HEK293 (cell line): ENCODE data around the gene PDK2.

Experiments
- CTCF ChIA-PET: fragments of 350-600 bp; formaldehyde crosslinking; extraction: SDS; loops from one replicate; lab custom pipeline; 2021; ENCODE audit warnings: antibody characterized with exemption; lab: Yijun Ruan, JAX
- POLR2A ChIA-PET: fragments of 300-600 bp; formaldehyde crosslinking; extraction: SDS; loops from one replicate; lab custom pipeline; 2020; ENCODE audit warnings: antibody characterized with exemption, inconsistent platforms; lab: Yijun Ruan, JAX
- H3K27ac ChIP-seq: fragments of 200-500 bp; sonication (Bioruptor generic); 2 replicates; pipeline ENCODE4 v1.5.1; 2014; ENCODE audit warnings: low read depth, low read length, control low read depth, inconsistent platforms; ENCODE audit errors: extremely low read depth
- H3K36me3 ChIP-seq, 2 experiments: fragments of 200-500 bp in 1 of 2; sonication (Bioruptor generic) in 1 of 2; 1 replicate in 1 of 2; 2 replicates in 1 of 2; pipeline ENCODE4 v1.5.1; 2014 to 2017; ENCODE audit warnings: inconsistent platforms in 2 of 2, low read length in 2 of 2; ENCODE audit not compliant: control insufficient read depth in 2 of 2, insufficient read depth in 1 of 2
- H3K4me1 ChIP-seq: fragments of 200-500 bp; sonication (Bioruptor generic); 2 replicates; pipeline ENCODE4 v1.5.1; 2014; ENCODE audit warnings: mild to moderate bottlenecking, low read length, inconsistent platforms; ENCODE audit not compliant: control insufficient read depth, insufficient read depth
- H3K4me3 ChIP-seq: 2 replicates; pipeline ENCODE4 v1.5.1; 2011; ENCODE audit warnings: low read depth, mild to moderate bottlenecking, control low read depth, low read length, moderate library complexity
- H3K9me3 ChIP-seq: fragments of 200-500 bp; sonication (Bioruptor generic); 2 replicates; pipeline ENCODE4 v1.5.1; 2014; ENCODE audit warnings: low read depth, low read length, inconsistent platforms; ENCODE audit not compliant: control insufficient read depth, insufficient read depth
- GLI4 ChIP-seq: fragments of 450-650 bp; formaldehyde crosslinking; IDR thresholded peaks from 2 replicates; pipeline ENCODE4 v1.5.1; 2016; ENCODE audit warnings: missing biosample characterization, missing genetic modification characterization
- GLIS2 ChIP-seq: fragments of 450-650 bp; formaldehyde crosslinking; IDR thresholded peaks from 2 replicates; pipeline ENCODE4 v1.5.1; 2016; ENCODE audit warnings: missing biosample characterization, missing genetic modification characterization
- HIC1 ChIP-seq: fragments of 450-650 bp; formaldehyde crosslinking; IDR thresholded peaks from 2 replicates; pipeline ENCODE4 v1.5.1; 2016; ENCODE audit warnings: missing biosample characterization, missing genetic modification characterization
- IKZF3 ChIP-seq: fragments of 450-650 bp; IDR thresholded peaks from 2 replicates; pipeline ENCODE4 v1.5.0; 2018; ENCODE audit warnings: missing biosample characterization, mild to moderate bottlenecking, missing genetic modification characterization, moderate library complexity
- KLF9 ChIP-seq: fragments of 450-650 bp; formaldehyde crosslinking; IDR thresholded peaks from 2 replicates; pipeline ENCODE4 v1.5.1; 2016; ENCODE audit warnings: missing biosample characterization, missing genetic modification characterization, low read depth
- SALL2 ChIP-seq: fragments of 450-650 bp; formaldehyde crosslinking; IDR thresholded peaks from 2 replicates; pipeline ENCODE4 v1.5.0; 2017; ENCODE audit warnings: missing biosample characterization, mild to moderate bottlenecking, missing genetic modification characterization, borderline replicate concordance
- YY1 ChIP-seq: fragments of 450-650 bp; formaldehyde crosslinking; IDR thresholded peaks from 2 replicates; pipeline ENCODE4 v1.5.1; 2018; ENCODE audit warnings: missing biosample characterization, missing genetic modification characterization
- ZBTB1 ChIP-seq: fragments of 450-650 bp; formaldehyde crosslinking; IDR thresholded peaks from 2 replicates; pipeline ENCODE4 v1.5.1; 2016; ENCODE audit warnings: missing biosample characterization, missing genetic modification characterization
- ZBTB48 ChIP-seq: fragments of 450-650 bp; formaldehyde crosslinking; IDR thresholded peaks from 2 replicates; pipeline ENCODE4 v1.5.1; 2016; ENCODE audit warnings: missing biosample characterization, missing genetic modification characterization
- ZFP3 ChIP-seq: fragments of 450-650 bp; formaldehyde crosslinking; IDR thresholded peaks from 2 replicates; pipeline ENCODE4 v1.5.1; 2016; ENCODE audit warnings: low read depth, missing biosample characterization, missing genetic modification characterization
- ZFP37 ChIP-seq: fragments of 450-650 bp; formaldehyde crosslinking; IDR thresholded peaks from 2 replicates; pipeline ENCODE4 v1.5.1; 2016; ENCODE audit warnings: missing biosample characterization, missing genetic modification characterization
- ZNF24 ChIP-seq: fragments of 450-650 bp; formaldehyde crosslinking; IDR thresholded peaks from 2 replicates; pipeline ENCODE4 v1.5.1; 2016; ENCODE audit warnings: missing biosample characterization, missing genetic modification characterization
- ZNF274 ChIP-seq, 2 experiments: fragments of 200-500 bp in 1 of 2; fragments of 450-650 bp in 1 of 2; sonication (Bioruptor generic) in 1 of 2; formaldehyde crosslinking in 1 of 2; IDR thresholded peaks; 2 replicates each; pipeline versions ENCODE4 v1.5.1 to v1.6.1; 2014 to 2016; ENCODE audit warnings: borderline replicate concordance in 1 of 2, inconsistent platforms in 1 of 2, low read length in 1 of 2, missing biosample characterization in 1 of 2, missing genetic modification characterization in 1 of 2
- ZNF280D ChIP-seq: fragments of 450-650 bp; formaldehyde crosslinking; IDR thresholded peaks from 2 replicates; pipeline ENCODE4 v1.5.1; 2016; ENCODE audit warnings: missing biosample characterization, missing genetic modification characterization
- ZNF426 ChIP-seq: fragments of 450-650 bp; formaldehyde crosslinking; IDR thresholded peaks from 2 replicates; pipeline ENCODE4 v1.5.1; 2017; ENCODE audit warnings: missing biosample characterization, missing genetic modification characterization, mild to moderate bottlenecking, inconsistent platforms, moderate library complexity
- ZNF555 ChIP-seq: fragments of 450-650 bp; formaldehyde crosslinking; conservative IDR thresholded peaks from 2 replicates; pipeline ENCODE4 v1.5.1; 2017; ENCODE audit warnings: missing biosample characterization, mild to moderate bottlenecking, missing genetic modification characterization, inconsistent platforms
- ZNF561 ChIP-seq: fragments of 450-650 bp; IDR thresholded peaks from 2 replicates; pipeline ENCODE4 v1.5.1; 2018; ENCODE audit warnings: missing biosample characterization, missing genetic modification characterization, borderline replicate concordance
- ZNF610 ChIP-seq: fragments of 450-650 bp; formaldehyde crosslinking; IDR thresholded peaks from 2 replicates; pipeline ENCODE4 v1.5.1; 2016; ENCODE audit warnings: missing biosample characterization, missing genetic modification characterization, borderline replicate concordance
- ZNF639 ChIP-seq: fragments of 450-650 bp; formaldehyde crosslinking; IDR thresholded peaks from 2 replicates; pipeline ENCODE4 v1.5.1; 2016; ENCODE audit warnings: missing biosample characterization, missing genetic modification characterization
- ZNF670 ChIP-seq: fragments of 450-650 bp; formaldehyde crosslinking; IDR thresholded peaks from 2 replicates; pipeline ENCODE4 v1.5.1; 2016; ENCODE audit warnings: missing biosample characterization, missing genetic modification characterization, low read depth
- ZNF692 ChIP-seq: fragments of 450-650 bp; formaldehyde crosslinking; IDR thresholded peaks from 2 replicates; pipeline ENCODE4 v1.5.1; 2016; ENCODE audit warnings: missing biosample characterization, missing genetic modification characterization
- ZNF707 ChIP-seq: fragments of 450-650 bp; formaldehyde crosslinking; IDR thresholded peaks from 2 replicates; pipeline ENCODE4 v1.5.1; 2016; ENCODE audit warnings: missing biosample characterization, missing genetic modification characterization
- ZNF747 ChIP-seq: fragments of 450-650 bp; formaldehyde crosslinking; IDR thresholded peaks from 2 replicates; pipeline ENCODE4 v1.5.1; 2016; ENCODE audit warnings: missing biosample characterization, missing genetic modification characterization
- ZNF785 ChIP-seq: fragments of 450-650 bp; formaldehyde crosslinking; IDR thresholded peaks from 2 replicates; pipeline ENCODE4 v1.5.1; 2016; ENCODE audit warnings: missing biosample characterization, missing genetic modification characterization
- ZNF843 ChIP-seq: fragments of 450-650 bp; formaldehyde crosslinking; IDR thresholded peaks from 2 replicates; pipeline ENCODE4 v1.5.1; 2016; ENCODE audit warnings: missing biosample characterization, missing genetic modification characterization
- ZSCAN18 ChIP-seq: fragments of 450-650 bp; formaldehyde crosslinking; IDR thresholded peaks from 2 replicates; pipeline ENCODE4 v1.5.1; 2016; ENCODE audit warnings: missing biosample characterization, missing genetic modification characterization
- ZSCAN23 ChIP-seq: fragments of 450-650 bp; formaldehyde crosslinking; IDR thresholded peaks from 2 replicates; pipeline ENCODE4 v1.5.1; 2016; ENCODE audit warnings: missing biosample characterization, missing genetic modification characterization

PDK2 gene

GRCh38 chr17:50151937-50152547, 56.9 kb downstream of the PDK2 start (continued):
- TF ChIP-seq IKZF3 (tag by site-specific recombination) (peak; percentile 98), ZFP3 (no peak), KLF9 (tag by site-specific recombination) (peak; percentile 75), ZSCAN23 (tag by site-specific recombination) (peak; percentile 60; the same call in 1 of the 2 replicates), ZNF426 (tag by site-specific recombination) (no peak), ZNF561 (tag by site-specific recombination) (peak; percentile 43; the same call in 1 of the 2 replicates), ZNF24 (tag by site-specific recombination) (peak; percentile 69), ZNF670 (tag by site-specific recombination) (no peak), HIC1 (tag by site-specific recombination) (peak; percentile 60; the same call in 1 of the 2 replicates), ZBTB48 (peak; percentile 59; the same call in 1 of the 2 replicates), ZNF639 (tag by site-specific recombination) (peak; percentile 75; the same call in 1 of the 2 replicates), ZNF280D (tag by site-specific recombination) (no peak; the same call in 1 of the 2 replicates), ZBTB1 (tag by site-specific recombination) (no peak), ZNF274 (IDR thresholded peaks at IDR 0.05; ENCODE audit: low read length) (no peak), ZNF274 (tag by site-specific recombination; IDR thresholded peaks at IDR 0.05; ENCODE audit: borderline replicate concordance) (no peak), ZNF610 (tag by site-specific recombination) (peak; percentile 71), ZNF843 (tag by site-specific recombination) (0 out of 2 replicates have a peak, but pooled peaks have one; percentile 48), YY1 (no peak), GLI4 (tag by site-specific recombination) (0 out of 2 replicates have a peak, but pooled peaks have one; percentile 66)
- TF ChIP-seq, all 188 proteins: peak for 72

GRCh38 chr17:50152736-50153135, 57.6 kb downstream of the PDK2 start:
- CTCF ChIA-PET, result interaction anchor here (0.7 to 7.4 kb wide), 19 partner anchors 9 to 320 kb away, joined by 3 to 105 read pairs (median 5); partner anchors contain the start of genes COL1A1 and PDK2
- Histone ChIP-seq H3K36me3 (peaks cover 0 to 5% of the 10 kb centered on the region in 2 experiments; a peak in 1 of 3 replicates), H3K9me3 (no peaks in the 10 kb centered on the region), H3K4me3 (no peak overlapping the region), H3K4me1 (peaks cover 10% of the 10 kb centered on the region; the same call in 1 of the 2 replicates), H3K27ac (peak overlapping the region; percentile 51; the same call in 1 of the 2 replicates)
- POLR2A ChIA-PET, result interaction anchor here (1.3 to 3.0 kb wide), 8 partner anchors 9 to 58 kb away, joined by 8 to 30 read pairs (median 10); partner anchors contain the start of genes PDK2 and SGCA
- no peak for TF ChIP-seq ZNF692 (tag by site-specific recombination)
- no peak for TF ChIP-seq ZSCAN18 (tag by site-specific recombination)
- TF ChIP-seq ZNF561 (tag by site-specific recombination), result no peak
- TF ChIP-seq SALL2 (tag by site-specific recombination), result no peak
- TF ChIP-seq ZNF555 (tag by site-specific recombination), result no peak
- TF ChIP-seq ZNF747 (tag by site-specific recombination), result no peak
- TF ChIP-seq YY1, result no peak
- TF ChIP-seq ZNF785 (tag by site-specific recombination), result no peak
- TF ChIP-seq ZFP37 (tag by site-specific recombination), result no peak
- no peak for TF ChIP-seq ZNF707 (tag by site-specific recombination)
- no peak for TF ChIP-seq GLIS2
